GM06990 (cell line): ENCODE data around the gene ALDH1A3.

Experiments used
- DNase-seq: peaks from one replicate; pipeline ENCODE4 v3.0.0-alpha.2; 2011; ENCODE audit not compliant: insufficient read length; ENCODE audit errors: extremely low read depth
- H3K27me3 ChIP-seq: replicated peaks from 2 replicates; pipeline ENCODE4 v1.6.0; 2011; ENCODE audit warnings: low read length; ENCODE audit not compliant: control insufficient read depth, insufficient read depth
- H3K36me3 ChIP-seq: 2 replicates; pipeline ENCODE4 v1.5.1; 2011; ENCODE audit warnings: low read length; ENCODE audit not compliant: control insufficient read depth, insufficient read depth
- H3K4me3 ChIP-seq: replicated peaks from 2 replicates; pipeline ENCODE4 v1.5.1; 2011; ENCODE audit warnings: low read depth, mild to moderate bottlenecking, control low read depth, low read length
- TF ChIP-seq, protein P1 (sequence below): IDR thresholded peaks from 2 replicates; pipeline ENCODE4 v1.5.1; 2011; ENCODE audit warnings: low read length, control low read depth, mild to moderate bottlenecking, inconsistent platforms; ENCODE audit not compliant: insufficient read depth, poor library complexity, severe bottlenecking

Gene ALDH1A3

DNA sequence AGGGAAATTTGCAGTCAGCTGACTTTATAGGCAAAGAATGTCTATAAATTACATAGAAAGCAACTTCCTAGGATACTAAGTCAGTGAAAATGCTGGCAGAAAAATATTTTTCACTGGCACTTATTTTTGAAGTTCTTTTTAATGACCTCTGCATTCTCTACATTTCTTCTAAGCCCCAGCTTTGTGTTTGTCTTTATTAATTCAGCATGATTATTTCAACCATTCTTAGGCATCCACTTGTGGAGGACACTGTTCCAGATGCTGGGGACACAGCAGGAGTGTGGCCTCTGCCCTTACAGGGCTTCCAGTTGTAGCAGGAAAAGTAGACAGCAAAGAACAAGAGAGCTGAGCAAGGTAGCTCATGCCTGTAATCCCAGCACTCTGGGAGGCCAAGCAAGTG lies 54.5 kb downstream of the ALDH1A3 start:
- Histone ChIP-seq H3K27me3 (no peaks in the 10 kb centered on the region), H3K36me3 (peaks cover 4% of the 10 kb centered on the region), H3K4me3 (no peak overlapping the region)
- TF ChIP-seq, protein P1, sequence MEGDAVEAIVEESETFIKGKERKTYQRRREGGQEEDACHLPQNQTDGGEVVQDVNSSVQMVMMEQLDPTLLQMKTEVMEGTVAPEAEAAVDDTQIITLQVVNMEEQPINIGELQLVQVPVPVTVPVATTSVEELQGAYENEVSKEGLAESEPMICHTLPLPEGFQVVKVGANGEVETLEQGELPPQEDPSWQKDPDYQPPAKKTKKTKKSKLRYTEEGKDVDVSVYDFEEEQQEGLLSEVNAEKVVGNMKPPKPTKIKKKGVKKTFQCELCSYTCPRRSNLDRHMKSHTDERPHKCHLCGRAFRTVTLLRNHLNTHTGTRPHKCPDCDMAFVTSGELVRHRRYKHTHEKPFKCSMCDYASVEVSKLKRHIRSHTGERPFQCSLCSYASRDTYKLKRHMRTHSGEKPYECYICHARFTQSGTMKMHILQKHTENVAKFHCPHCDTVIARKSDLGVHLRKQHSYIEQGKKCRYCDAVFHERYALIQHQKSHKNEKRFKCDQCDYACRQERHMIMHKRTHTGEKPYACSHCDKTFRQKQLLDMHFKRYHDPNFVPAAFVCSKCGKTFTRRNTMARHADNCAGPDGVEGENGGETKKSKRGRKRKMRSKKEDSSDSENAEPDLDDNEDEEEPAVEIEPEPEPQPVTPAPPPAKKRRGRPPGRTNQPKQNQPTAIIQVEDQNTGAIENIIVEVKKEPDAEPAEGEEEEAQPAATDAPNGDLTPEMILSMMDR = no peak
- no peak for DNase-seq

DNA sequence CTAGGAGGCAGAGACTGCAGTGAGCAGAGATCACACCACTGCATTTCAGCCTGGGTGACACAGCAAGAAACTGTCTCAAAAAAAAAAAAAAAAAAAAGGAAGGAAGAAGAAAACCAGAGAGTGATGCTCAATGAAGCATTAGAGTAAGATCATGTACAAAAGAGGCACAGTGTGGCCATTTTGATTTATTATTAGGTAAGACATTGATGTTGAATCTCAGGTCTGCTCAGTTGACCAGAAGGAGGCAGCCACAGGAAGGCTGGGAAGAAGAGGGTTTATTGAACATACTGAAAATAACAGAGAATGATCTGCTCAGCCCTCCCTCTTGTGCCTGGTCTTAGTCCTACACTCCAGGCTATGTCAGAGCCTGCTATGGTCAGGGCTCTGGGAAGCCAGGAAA lies 55.1 kb downstream of the ALDH1A3 start:
- Histone ChIP-seq H3K36me3 (peaks cover 4% of the 10 kb centered on the region), H3K4me3 (no peak overlapping the region), H3K27me3 (no peaks in the 10 kb centered on the region)
- TF ChIP-seq, protein P1 = peak; percentile 28
- no peak for DNase-seq

DNA sequence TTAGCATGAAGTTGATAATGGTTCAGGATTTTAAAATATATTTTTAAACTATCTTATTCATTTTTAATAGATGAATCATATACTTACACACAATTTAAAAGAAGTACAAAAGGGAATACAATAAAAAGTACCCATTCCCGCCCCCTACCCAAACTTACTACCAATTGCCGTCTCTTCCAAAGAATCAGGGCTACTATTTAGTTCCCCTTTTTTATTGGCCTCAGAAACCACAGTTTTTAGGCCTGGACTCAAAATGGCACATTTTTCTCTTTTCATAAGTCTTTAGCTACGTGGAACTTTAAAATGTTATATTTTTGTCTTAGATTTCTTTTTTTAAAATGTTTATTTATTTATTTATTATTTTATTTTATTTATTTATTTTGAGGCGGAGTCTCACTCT lies 57.5 kb downstream of the ALDH1A3 start:
- Histone ChIP-seq H3K36me3 (peaks cover 3% of the 10 kb centered on the region), H3K27me3 (no peaks in the 10 kb centered on the region), H3K4me3 (no peak overlapping the region)
- no peak for DNase-seq
- TF ChIP-seq, protein P1 = no peak

DNA sequence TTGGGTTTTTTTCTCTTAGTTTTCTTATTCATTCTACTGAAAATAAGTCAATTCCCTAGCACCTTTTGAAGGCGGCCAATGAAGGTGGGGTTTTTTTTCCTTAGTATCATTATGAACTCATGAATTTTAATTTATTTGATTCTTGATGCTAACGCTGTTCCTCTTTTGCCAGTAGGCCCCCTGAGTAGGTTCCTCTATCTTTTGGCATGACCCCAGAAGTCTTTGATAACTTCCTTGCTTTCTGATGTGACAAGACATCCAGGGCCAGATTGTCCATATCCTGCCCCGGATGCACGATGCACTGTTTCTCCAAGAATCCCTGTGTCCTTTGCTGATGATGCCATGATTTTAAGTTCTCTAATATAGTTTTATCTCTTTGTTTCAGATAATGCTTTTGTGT lies 60.2 kb downstream of the ALDH1A3 start:
- Histone ChIP-seq H3K4me3 (no peak overlapping the region), H3K27me3 (no peaks in the 10 kb centered on the region), H3K36me3 (peaks cover 3% of the 10 kb centered on the region)
- TF ChIP-seq, protein P1 = no peak
- DNase-seq = no peak

DNA sequence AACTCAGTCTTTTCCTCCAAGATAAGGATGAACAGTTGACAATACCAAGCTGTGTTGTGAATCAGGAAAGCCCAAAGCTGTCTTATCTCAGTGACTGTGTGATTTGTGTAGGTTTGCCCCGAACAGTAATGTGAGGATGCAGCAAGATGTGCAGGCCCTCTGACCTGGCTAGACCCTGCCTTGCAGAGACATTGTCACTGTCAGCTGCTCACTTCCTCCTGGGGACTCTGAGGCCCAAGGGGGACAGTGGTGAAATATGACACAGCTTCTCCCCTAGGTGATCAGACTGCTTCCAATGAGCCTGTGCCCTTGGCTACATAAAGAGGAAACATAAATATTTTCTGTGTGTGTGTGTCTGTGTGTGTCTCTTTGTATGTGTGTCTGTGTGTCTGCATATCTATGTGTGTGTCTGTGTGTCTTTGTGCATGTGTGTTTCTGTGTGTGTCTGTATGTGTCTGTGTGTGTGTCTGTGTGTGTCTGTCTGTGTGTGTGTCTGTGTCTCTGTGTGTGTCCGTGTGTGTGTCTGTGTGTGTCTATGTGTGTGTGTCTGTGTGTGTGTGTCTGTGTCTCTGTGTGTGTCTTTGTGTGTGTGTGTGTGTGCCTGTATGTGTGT lies 61.2 kb downstream of the ALDH1A3 start:
- TF ChIP-seq, protein P1 = no peak
- Histone ChIP-seq H3K36me3 (peaks cover 3% of the 10 kb centered on the region), H3K4me3 (peak overlapping the region; percentile 23; the same call in 1 of the 2 replicates), H3K27me3 (no peaks in the 10 kb centered on the region)
- peak; percentile 53 for DNase-seq

DNA sequence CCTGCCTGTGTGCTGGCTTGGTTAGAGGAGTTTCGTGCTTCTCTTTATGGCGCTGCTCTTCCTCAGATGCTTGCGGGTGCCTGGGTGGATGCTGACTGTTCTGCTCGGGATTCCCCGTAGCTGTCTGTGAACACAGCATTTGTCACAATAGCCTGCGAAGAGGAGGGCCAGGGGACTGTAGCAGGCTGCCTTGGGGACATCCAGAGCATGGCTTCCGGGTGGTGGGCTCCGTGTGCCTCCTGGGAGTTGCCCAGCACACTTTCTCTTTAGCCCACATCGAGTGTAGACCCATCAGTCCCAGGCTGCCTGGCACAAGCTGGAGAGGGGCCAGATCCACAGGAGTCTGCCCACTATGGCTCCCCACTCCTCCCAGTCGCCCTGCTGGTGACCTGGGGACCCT lies 61.9 kb downstream of the ALDH1A3 start:
- Histone ChIP-seq H3K4me3 (0 out of 2 replicates have a peak overlapping the region, but pooled peaks have one; percentile 4), H3K27me3 (no peaks in the 10 kb centered on the region), H3K36me3 (peaks cover 3% of the 10 kb centered on the region)
- TF ChIP-seq, protein P1 = no peak
- peak; percentile 68 for DNase-seq
